ENCODE results near the gene CDH11.

CDH11 gene

GRCh38 chr16:64898159-64898558 is 223.7 kb downstream of the CDH11 start:
- no peak for DNase-seq
